ENCODE measurements around the gene IGHMBP2. TPM values are rescaled to one million over a fixed set of nuclear protein-coding genes. Genes with fewer than 3 reads are reported as not detected.

Gene IGHMBP2
- total RNA-seq, 1 experiment from 2014 or later = 20.4 TPM

- DNase-seq (ENCODE audit: low spot score) = no peak
Observed at GRCh38 chr11:68890490-68891231, 13.0 kb upstream of the IGHMBP2 start.

GRCh38 chr11:68891351-68891948 is 12.2 kb upstream of the IGHMBP2 start:
- no peak for DNase-seq (ENCODE audit: low spot score)

DNA sequence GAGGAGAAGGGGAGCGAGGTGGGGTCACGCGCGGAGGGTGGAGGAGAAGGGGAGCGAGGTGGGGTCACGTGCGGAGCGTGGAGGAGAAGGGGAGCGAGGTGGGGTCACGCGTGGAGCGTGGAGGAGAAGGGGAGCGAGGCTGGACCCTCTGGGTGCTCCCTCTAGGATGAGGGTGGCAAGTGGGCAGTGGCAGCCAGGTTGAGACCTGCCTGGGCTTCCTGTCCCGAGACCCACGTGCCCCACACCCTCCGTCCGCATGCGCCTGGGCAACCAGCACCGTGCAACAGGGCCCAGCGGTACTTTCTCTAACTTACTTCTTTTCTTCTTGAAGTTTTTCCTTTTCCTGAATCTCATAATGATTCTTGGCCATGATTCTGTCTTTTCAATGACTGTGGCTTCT is 11.1 kb upstream of the IGHMBP2 start:
- DNase-seq (ENCODE audit: low spot score) = no peak

DNA sequence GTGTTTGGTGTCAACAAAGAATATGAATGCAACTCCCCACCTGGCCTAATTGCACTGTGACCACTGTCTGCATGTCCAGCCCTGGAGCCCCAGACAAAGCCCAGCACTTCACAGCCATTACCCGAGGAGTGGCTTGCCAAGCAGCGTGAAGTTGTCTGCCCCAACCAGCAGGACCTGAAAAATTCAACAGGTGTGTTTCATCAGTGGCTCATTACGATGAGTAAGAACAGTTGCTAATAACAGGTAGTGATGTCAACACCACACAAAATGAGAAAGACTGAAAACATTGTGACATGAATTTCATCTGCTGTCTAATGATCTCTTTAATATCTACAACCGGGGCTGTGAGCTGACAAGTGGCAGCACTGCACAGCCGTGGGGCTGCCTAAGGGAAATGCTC is 10.4 kb upstream of the IGHMBP2 start:
- no peak for DNase-seq (ENCODE audit: low spot score)

GRCh38 chr11:68896171-68896959 is 7.3 kb upstream of the IGHMBP2 start:
- no peak for DNase-seq (ENCODE audit: low spot score)

DNA sequence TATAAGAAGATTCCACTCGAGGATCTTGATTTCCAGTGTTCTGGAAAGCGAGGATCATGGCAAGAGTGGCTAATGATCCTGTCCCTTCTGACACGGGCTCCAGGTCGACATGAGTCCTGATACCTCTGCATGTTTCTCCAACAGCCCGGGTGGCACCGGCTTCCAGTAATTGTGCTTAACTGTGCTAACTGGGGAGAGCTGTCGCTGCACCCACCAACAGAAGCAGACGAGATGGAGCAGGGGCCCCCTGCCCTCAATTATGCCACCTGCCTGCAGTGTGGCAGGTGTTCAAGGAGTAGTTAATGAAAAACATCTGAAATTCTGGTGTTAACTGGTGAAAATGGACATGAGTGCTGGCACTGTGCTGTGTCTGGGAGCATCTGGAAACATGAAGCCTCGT is 6.2 kb upstream of the IGHMBP2 start:
- no peak for DNase-seq (ENCODE audit: low spot score)

- DNase-seq (ENCODE audit: low spot score) = no peak
Observed at GRCh38 chr11:68900835-68901381, 2.8 kb upstream of the IGHMBP2 start.

DNA sequence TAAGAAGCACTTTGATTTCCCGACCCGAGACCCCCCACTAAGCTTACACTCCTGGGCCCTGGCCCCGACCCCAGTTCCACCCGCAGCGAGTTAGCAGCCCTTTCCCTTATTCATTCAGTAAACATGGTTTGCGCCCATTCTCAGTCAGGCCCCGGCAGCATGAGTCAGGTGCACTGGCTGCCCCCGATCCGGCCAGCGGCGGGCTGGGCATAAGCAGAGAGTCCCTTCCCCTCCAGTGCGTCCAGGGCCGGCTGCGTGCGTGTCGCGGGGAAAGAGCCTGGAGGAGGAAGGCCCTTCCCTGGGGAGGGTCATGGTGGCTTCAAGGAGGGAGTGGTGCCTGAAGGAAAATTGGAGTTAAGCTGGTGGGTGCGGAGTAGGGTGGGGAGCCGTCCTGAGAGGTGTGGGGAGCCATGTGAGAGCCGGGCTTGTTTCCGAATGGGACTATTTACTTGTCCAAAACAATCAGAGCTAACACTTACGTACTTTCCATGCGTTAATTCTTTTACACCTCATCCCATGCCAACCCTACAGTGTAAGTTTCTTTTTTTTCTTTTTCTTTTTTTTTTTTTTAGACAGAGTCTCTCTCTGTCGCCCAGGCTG is 657 bp downstream of the IGHMBP2 start:
- peak; percentile 33 for DNase-seq (ENCODE audit: low spot score)

GRCh38 chr11:68905421-68906360 is 2.0 kb downstream of the IGHMBP2 start:
- no peak for DNase-seq (ENCODE audit: low spot score)

DNA sequence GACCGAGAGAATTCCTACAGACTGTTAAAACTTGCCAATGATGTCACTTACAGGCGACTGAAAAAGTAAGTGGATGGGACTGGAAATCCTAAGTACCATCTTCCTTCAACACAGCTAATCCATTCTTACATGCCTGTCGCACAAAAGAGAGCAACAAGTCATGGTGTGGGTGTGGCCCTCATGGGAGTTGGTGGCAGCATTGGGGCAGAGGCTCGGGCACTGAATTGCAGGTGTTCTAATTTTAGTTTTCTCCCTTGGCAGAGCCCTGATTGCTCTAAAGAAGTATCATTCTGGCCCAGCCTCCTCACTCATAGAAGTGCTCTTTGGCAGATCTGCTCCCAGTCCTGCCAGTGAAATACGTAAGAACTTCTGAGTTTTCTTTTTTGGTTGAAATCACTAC is 4.6 kb downstream of the IGHMBP2 start:
- DNase-seq (ENCODE audit: low spot score) = no peak

DNA sequence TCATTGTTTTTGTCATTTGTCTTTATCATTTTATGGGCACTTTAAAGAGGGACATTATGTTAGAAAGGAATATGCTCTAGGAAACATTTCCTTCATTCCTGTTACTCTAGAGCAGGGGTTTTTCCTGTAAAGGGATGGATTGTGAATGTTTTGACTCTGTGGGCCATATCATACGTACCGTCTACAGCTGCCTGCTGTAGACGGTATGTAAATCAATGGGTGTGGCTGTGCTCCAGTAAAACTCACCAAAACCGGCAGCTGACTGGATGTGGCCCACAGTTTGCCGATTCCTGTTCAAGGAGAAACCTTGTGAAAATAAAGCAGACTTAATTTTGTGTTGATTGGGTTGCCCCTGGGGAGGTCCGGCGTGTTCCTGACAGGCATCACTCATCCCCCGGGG is 7.3 kb downstream of the IGHMBP2 start:
- no peak for DNase-seq (ENCODE audit: low spot score)

- DNase-seq (ENCODE audit: low spot score) = no peak
Observed at GRCh38 chr11:68911731-68912130, 8.0 kb downstream of the IGHMBP2 start.

DNA sequence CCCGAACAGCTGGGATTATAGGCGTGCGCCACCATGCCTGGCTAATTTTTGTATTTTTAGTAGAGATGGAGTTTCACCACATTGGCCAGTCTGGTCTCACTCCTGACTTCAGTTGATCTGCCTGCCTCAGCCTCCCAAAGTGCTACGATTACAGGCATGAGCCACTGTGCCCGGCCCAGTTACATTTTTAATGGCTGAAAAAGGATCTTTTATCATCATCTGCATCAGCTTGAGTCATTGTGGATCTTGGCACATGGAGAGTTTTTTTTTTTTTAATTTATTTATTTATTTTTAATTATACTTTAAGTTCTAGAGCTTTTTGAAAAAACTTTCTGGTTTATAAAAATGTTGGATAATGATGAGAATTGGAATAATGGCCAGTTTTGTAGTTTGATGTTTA is 8.6 kb downstream of the IGHMBP2 start:
- no peak for DNase-seq (ENCODE audit: low spot score)

- no peak for DNase-seq (ENCODE audit: low spot score)
Observed at GRCh38 chr11:68913188-68913587, 9.5 kb downstream of the IGHMBP2 start.

- no peak for DNase-seq (ENCODE audit: low spot score)
Observed at GRCh38 chr11:68914761-68915160, 11.1 kb downstream of the IGHMBP2 start.

GRCh38 chr11:68916439-68916838 is 12.7 kb downstream of the IGHMBP2 start:
- DNase-seq (ENCODE audit: low spot score) = no peak

- DNase-seq (ENCODE audit: low spot score) = no peak
Observed at GRCh38 chr11:68923614-68924013, 19.9 kb downstream of the IGHMBP2 start.

GRCh38 chr11:68924073-68924925 is 20.6 kb downstream of the IGHMBP2 start:
- no peak for DNase-seq (ENCODE audit: low spot score)

DNA sequence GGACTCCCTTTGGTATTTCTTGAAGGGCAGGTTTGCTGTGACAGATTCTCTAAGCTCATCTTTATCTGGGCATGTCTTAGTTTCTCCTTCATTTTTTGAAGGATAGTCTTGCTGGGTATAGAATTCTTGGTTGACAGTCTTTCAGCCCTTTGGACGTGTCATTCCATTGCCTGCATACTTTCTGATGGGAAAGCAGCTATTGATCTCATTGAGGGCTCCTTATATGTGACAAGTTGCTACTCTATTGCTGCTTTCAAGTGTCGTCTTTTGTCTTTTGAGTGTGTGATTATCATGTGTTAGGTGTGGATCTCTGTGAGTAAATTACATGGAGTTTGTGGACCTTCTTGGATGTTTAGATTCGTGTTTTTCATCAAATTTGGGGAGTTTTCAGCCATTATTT is 21.9 kb downstream of the IGHMBP2 start:
- no peak for DNase-seq (ENCODE audit: low spot score)
